Thyroid gland (tissue), 4 donors: ENCODE data around the gene PADI1.

Experiments used
- POLR2A ChIP-seq, 2 donors: fragments of 450-650 bp; IDR thresholded peaks; one replicate each; pipeline ENCODE4 v1.6.1; 2017; ENCODE audit warnings: antibody characterized with exemption in 2 of 2, mild to moderate bottlenecking in 2 of 2, moderate library complexity in 1 of 2
- TF ChIP-seq, protein P1 (sequence below), 6 experiments: fragments of 200-600 bp in 3 of 6; fragments of 450-650 bp in 3 of 6; sonication (generic) in 3 of 6; IDR thresholded peaks; one replicate each; pipeline ENCODE4 v1.5.1; 2016 to 2019; ENCODE audit warnings: antibody characterized with exemption in 6 of 6, mild to moderate bottlenecking in 2 of 6, inconsistent platforms in 1 of 6, moderate library complexity in 1 of 6

DNA sequence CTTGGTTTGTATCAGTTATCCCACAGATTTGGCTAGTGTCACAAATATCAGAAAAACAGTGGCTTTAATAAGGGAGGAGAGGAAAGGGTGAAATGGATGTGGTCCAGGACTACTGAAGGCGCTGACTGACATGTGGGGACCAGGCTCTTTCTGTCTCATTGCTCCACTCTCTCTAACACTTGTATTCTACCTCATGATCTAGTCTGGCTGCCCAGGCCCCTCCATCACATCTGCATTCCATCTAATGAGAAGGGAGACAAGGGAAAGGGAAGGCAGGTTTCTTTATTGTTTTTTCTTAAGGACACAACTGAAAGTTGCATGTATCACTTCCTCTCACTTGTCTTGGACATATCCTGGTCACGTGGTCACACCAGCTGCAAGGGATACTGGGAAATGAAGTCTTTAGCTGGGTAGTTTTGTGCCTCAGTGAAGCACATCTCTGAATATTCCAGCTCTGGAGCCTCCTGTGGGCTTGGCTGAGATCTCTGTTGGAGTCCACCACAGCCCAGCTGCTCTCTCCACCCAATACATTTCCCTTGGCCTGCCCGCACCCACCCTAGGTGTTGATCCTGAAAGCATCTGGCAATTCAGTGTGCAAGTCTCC, 43.7 kb upstream of the PADI1 start:
- TF ChIP-seq, protein P1, sequence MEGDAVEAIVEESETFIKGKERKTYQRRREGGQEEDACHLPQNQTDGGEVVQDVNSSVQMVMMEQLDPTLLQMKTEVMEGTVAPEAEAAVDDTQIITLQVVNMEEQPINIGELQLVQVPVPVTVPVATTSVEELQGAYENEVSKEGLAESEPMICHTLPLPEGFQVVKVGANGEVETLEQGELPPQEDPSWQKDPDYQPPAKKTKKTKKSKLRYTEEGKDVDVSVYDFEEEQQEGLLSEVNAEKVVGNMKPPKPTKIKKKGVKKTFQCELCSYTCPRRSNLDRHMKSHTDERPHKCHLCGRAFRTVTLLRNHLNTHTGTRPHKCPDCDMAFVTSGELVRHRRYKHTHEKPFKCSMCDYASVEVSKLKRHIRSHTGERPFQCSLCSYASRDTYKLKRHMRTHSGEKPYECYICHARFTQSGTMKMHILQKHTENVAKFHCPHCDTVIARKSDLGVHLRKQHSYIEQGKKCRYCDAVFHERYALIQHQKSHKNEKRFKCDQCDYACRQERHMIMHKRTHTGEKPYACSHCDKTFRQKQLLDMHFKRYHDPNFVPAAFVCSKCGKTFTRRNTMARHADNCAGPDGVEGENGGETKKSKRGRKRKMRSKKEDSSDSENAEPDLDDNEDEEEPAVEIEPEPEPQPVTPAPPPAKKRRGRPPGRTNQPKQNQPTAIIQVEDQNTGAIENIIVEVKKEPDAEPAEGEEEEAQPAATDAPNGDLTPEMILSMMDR (IDR thresholded peaks at IDR 0.05): no peak
- no peak for TF ChIP-seq POLR2A (IDR thresholded peaks at IDR 0.05)
